Mammary epithelial cell (primary cell): ENCODE measurements around the gene LYRM2.

Experiments
- CTCF ChIP-seq, 2 donors: IDR thresholded peaks in 1 of 2; conservative IDR thresholded peaks in 1 of 2; 2 replicates each; pipeline ENCODE4 v1.5.1; 2011 to 2012; ENCODE audit warnings: inconsistent platforms in 2 of 2, low read length in 2 of 2, mild to moderate bottlenecking in 2 of 2, control low read depth in 1 of 2, low read depth in 1 of 2; ENCODE audit not compliant: insufficient read depth in 1 of 2; ENCODE audit errors: extremely low read depth in 1 of 2
- EZH2 ChIP-seq: IDR thresholded peaks from 2 replicates; pipeline ENCODE4 v1.6.1; 2012; ENCODE audit warnings: low read length, inconsistent platforms, borderline replicate concordance

DNA sequence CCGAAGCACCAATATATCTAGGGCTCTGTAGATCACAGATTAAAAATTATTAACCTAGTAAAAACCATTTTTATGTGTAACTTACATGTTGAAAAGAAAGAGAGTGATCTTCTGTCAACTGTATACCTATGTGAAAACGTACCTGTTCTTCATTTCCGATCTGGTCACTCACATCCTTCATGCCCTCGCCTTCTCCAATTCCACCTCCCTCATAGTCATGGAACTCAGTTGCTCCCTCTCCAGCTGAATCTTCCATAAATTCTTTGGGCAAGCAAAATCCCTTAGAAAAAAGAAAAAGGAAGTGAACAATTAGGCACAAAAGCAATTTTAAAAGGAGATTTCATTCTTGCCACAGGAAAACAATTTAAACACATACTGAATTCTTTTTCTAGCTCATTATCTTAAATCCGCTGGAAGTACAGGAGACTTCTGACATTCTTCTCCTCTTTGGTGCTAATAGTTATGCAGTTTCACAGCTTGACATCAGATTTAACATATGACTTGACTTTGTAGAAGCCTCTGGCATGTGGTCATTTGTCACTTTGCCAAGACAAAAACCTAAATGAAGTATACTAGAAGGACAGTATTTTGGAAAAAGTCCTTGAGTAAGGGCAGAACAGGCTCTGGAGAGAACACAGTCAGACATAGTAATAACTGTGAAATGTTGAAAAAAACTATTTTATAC is 29.5 kb upstream of the LYRM2 start:
- TF ChIP-seq EZH2: no peak
- no peak for TF ChIP-seq CTCF (conservative IDR thresholded peaks at IDR 0.05 in 1 of 2, IDR thresholded peaks at IDR 0.05 in 1 of 2; ENCODE audit: extremely low read depth in 1 of 2, insufficient read depth in 1 of 2, low read depth in 1 of 2, low read length in 2 of 2)
